Esophagus squamous epithelium (tissue), 4 donors: ENCODE data around the gene OR2A1.
"Not testable (repeated sequence)": the region's sequence is repeated elsewhere in the genome, so short reads cannot be mapped to it uniquely, and the experiment has no call there.

Experiments
- CTCF ChIP-seq, 6 experiments: fragments of 450-650 bp in 4 of 6; fragments of 200-600 bp in 2 of 6; sonication (generic) in 2 of 6; IDR thresholded peaks; one replicate each; pipeline ENCODE4 v1.5.1; 2016 to 2019; ENCODE audit warnings: antibody characterized with exemption in 6 of 6, mild to moderate bottlenecking in 4 of 6, moderate library complexity in 4 of 6
- POLR2A ChIP-seq, 4 donors: fragments of 450-650 bp; IDR thresholded peaks; one replicate each; pipeline ENCODE4 v1.6.1; 2017; ENCODE audit warnings: antibody characterized with exemption in 4 of 4, mild to moderate bottlenecking in 4 of 4, moderate library complexity in 3 of 4

- TF ChIP-seq POLR2A, CTCF (IDR thresholded peaks at IDR 0.05): not testable (repeated sequence)
Observed at GRCh38 chr7:144321677-144322206, 9.5 kb downstream of the OR2A1 start.
